H1 (cell line): ENCODE data around the gene HDC. TPM values are rescaled to one million over a fixed set of nuclear protein-coding genes. Genes with fewer than 3 reads are reported as not detected.

Experiments used
- USF2 ChIP-seq: IDR thresholded peaks from 2 replicates; pipeline ENCODE4 v1.6.1; 2011; ENCODE audit warnings: low read length, improper control_type of control experiment
- polyA plus RNA-seq, 7 experiments: library from polyadenylated mRNA; depleted of rRNA in 3 of 7; stranded (reverse) in 5 of 7; unstranded in 2 of 7; fragments of >200 nt in 5 of 7; fragments of 200-250 nt in 2 of 7; gene quantifications; 1 replicate in 5 of 7; 2 replicates in 1 of 7; 4 replicates in 1 of 7; pipeline versions ENCODE4 v1.2.1 to v1.2.3, GENCODE V29; 2011 to 2013; ENCODE audit warnings: missing spikeins in 2 of 7, mixed read lengths in 2 of 7
- total RNA-seq: library from RNA; stranded (reverse); fragmentation: NEBNext Ultra II Directional; extraction: Animal tissue kit (Norgen Biotek cat#: 25700); gene quantifications from 2 replicates; pipeline ENCODE4 v1.2.1, GENCODE V29; 2021

HDC gene
- total and polyA plus RNA-seq, 2 of the 8 experiments (the other 6 are each of a cell fraction or from before 2014, with no cell fraction given), result 0.20 to 0.22 TPM

GRCh38 chr15:50280271-50280670 lies 14.7 kb upstream of the HDC start (continued):
- TF ChIP-seq USF2, result no peak
- TF ChIP-seq, all 59 proteins: peak for 0
